HG03025 (cell line): ENCODE data around the gene ARHGAP42.
A peak's percentile ranks its signal among the peaks of the same experiment; 100 is the strongest.

Experiments
- ATAC-seq: cut with Tn5 transposase; IDR thresholded peaks from one replicate; pipeline ENCODE4 v1.9.1; 2021; ENCODE audit warnings: mild to moderate bottlenecking, moderate library complexity; ENCODE audit not compliant: unreplicated experiment, low FRiP score

The ARHGAP42 gene

DNA sequence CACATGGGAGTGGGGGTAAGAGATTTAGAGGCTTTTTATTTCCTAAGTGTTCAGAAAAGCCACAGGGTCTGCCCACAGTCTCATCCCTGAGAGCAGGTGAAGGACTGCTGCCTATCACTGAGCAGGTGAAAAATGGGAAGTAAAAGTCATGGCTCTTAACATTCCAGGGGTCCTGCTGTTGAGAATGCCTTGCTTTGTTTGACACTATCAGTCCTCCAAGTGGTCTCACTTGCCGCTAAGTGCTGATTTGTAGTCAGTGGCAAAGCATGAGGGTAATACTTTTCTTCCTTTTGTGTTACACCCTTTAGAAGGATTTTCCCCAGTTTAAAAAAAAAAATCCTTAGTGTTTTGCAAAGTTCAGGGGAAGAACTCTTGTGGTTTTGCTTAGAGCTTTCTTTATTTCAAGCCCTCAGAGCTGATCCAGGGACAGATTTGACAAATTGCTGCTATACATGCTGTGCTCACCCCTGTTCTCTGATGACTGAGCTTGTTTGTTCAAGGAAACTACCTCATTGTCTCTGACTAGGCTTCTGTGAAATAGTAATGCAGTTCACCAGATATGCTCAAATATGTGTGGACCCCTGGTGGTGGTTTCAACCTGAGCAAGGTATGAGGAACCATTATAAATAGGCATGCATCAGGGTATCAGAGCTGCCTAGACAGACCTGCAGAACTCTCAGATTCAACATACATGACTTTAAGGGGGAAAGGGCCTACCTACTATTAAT lies 141.0 kb downstream of the ARHGAP42 start:
- ATAC-seq: peak; percentile 86

DNA sequence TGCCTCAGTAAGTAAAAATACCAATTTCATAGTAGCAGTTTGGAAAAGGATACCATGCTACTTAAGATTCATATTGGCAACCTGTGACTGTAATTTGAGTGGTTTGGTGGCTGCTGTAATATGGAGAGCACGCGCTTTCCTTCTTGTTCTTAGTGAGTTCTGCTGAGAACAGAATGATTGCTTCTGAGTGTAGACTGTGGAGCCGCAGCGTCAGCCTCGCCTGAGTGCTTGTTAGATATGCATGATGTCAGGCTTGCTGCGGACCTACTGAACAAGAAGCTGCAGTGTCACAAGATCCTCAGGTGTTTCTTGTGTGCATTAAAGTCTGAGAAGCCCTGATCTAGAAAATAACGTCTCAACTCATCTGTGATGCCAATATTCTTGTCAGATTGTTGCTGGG lies 143.2 kb downstream of the ARHGAP42 start:
- ATAC-seq: no peak

DNA sequence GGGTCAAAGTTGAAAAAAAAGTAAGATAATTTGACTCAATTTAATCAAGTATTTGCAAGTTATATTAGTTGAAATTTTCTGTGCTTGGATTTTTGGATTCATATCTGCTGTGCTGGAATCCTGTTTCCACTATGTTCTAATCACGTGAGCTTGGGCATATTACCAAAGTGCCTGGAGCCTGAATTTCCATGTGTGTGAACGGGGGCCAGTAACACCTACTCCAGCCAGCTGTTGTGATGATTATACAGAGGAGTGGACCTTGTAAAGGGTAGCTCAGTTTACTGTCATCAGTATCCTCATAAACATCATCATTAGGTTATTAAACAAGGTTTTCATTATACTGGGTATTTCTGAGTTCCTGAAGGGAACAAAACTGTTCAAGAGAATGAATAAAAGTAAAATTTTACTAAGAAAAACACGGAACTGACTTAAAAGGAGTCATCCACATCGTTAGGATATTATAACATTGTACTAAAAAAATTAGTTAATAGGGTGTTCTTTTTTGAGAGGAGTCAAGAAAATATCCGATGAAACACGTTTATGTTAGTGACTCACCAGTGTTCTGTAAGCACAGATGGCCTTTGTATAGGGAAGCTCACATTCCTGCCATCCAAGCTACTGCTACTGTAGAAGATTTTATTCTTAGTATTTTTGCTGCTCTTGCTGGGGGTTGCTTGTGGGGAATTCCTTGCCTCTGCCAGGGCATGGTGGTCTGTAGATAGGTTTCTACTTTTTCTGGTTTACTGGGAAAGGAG lies 144.1 kb downstream of the ARHGAP42 start:
- ATAC-seq: no peak

DNA sequence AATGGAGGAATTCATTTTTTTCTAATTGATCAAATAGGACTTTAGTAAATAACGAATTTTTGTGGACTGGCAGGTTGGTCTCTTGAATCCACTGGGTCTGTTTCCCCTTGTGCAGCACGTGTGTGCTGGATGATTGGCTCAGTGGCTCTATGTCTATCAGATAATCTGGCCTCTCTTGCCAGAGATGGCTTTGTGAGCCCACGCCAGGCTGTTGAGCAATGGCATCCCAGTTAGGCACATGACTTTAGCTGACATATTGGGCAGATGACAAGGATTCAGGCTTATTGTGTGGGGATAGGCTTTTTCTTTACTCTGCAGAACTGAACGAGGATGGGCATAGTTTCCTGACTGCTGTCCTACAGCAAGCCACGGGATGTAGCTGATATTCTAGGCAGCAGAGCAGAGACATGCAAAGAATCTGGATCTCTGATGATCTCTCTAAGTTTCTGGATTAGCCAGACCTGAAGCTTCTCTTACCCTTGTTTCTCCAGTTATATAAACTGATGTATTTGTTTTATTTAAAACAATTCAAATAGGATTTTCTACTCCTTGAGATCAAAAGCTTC lies 144.9 kb downstream of the ARHGAP42 start:
- no peak for ATAC-seq

DNA sequence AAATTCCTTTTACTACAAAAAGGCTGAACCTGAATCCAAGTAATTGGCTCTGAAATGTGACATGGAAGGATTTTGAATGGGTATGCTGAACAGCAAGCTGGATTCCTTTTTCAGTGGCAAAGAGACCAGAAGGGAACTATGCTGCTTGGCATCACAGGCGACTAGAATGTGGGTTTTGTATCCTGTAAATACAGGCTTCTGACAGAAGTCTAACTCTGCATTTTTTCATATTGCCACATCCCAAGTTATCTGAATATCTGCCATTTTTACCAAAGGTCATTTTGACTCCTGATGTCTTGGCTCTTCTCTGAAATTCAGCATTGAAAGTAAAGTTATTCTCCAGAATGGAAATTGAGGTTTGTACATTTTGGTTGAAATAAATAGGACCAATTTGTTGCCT lies 145.7 kb downstream of the ARHGAP42 start:
- ATAC-seq: no peak

DNA sequence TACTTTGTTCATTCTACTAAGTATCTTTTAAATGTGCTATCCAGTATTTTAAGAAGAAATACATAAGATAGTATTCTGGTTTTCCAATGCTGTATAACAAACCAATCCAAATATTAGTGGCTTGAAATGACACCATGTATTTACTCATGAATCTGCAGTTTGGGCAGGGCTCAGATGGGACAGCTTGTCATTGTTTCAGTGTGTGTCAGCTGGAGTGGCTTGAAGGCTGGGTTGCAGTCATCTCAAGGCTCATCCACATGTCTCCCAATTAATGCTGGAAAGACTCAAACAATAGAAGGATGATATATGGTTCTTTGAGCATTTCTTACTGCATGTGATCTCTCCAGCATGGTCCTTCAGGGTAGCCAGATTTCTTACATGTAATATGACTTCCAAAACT lies 146.2 kb downstream of the ARHGAP42 start:
- ATAC-seq: no peak

DNA sequence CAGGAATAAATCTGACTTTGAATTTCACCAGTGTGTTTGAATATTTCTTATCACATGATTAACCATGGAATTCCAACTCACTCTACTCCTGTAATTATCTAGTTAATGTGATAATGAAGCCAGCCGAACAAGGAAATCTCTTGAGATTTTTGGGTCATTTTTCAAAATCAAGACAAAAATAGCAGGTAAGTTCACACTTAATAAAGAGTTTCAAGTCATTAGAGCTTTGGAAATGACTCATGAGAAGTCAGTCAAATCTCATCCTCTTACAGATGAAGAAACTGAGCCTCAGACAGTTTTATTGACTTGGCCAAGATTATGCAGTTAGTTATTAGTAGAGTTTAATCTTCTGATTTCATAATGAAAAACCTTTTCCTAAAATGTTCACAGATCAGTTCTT lies 148.8 kb downstream of the ARHGAP42 start:
- ATAC-seq: no peak

DNA sequence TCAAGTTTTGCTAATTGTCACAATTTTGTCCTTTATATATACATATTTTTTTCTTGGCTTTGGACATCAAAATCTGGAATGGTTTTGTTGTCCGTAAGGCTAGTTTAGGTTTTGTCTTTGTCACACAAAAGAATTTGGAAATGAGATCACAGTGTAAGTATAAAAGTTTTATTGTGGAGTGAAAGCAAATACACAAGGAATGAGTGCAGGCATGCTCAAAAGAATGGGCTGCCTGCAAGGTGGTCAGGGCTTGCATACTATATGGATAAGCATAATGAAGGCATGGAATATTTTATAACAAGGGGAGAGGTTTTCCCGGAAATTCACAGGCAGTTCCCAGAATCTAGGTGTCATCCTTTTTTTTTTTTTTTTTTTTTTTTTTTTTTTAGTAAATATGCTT lies 150.2 kb downstream of the ARHGAP42 start:
- ATAC-seq: no peak

DNA sequence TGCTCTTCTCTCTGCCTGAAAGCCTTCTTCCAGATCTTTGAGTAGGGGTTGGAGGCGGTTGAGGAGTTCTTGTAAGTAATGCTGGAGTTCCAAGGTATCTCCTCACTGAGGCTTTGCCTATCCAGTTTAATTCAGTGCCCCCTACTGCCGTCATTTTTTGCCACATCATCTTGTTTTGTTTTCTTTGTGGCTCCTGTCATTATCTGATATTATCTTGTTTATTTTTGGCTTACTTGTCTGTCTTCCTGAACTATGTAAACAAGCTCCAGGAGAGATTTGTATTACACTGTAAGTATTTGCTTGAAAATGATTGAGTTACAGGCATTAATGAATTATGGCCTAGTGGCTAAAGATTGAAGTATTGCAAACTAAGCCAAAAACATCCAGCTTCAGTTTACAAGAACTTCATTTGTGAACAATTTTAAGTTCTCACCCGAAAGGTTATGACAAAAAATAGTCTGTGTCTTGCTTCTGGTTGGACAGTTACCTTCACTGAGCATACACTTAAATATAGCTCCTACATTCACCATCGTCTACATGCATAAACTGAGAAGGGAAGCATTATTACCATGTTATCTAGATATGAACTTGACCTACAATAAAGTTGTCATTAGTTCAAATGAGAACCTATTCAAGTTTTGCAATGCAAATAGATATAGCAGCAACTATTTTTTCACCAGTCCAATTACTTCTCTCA lies 154.8 kb downstream of the ARHGAP42 start:
- no peak for ATAC-seq

DNA sequence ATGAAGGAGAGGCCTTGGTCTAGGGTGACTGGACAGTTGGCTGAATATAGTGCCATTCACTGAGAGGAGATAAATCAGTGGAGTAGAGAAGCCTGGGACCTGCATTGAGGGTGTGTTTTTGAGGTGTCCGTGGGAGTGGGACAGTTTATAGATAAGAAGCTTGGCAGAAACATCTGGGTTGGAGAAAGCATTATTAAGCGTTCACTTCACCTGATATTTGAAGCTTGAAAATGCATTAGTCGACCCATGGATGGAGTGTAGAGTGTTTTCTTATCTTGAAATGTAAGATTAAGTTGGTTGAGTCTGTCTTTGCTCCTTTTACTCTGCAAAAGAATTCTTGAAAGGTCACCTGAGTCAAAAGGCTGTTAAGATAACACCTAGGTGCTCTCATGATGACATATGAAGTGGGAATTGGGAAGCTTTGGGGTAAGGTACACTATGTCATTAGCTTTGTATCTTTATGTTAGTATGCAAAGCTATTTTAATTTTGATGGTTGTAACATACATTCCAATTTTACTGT lies 160.7 kb downstream of the ARHGAP42 start:
- ATAC-seq: no peak

DNA sequence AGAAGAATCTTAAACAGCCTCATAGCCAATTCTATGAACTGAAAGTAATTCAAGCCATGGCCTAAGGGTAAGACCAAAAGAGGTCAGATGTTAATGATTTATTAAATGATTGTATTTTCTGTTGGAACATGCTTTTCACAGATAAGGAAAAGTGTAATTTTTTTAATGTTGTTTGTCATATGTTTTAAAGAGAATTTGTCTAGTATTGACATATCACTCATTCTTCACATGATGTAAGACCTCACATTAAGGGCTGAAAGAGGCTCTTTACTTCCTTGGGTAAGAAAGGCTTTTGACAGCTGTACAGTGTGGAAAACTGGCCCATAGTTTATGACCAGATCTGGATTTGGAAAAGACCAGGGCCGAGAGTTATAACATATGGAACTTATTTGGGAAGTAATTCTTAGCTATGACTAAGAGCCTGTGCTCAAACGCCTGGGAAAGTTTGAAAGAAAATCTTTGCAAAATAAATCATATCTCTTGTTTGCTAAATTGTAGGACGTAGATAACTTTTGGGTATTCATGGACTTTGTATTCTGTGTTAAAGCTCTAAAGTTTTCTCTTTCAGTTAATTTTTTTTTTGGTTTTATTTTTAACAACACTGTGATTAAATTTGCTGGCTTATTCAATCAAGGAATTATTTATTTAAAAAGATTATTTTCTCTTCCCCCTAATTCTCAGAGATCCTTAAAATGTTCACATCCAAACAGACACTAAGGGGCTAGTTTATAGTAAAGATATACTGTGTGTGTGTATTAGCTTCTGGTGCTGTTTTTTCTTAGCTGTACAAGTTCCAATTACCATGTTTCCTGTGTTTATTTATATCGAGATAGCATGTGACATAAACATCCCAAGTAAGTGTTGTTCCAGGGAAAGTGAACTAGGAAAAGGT lies 162.2 kb downstream of the ARHGAP42 start:
- no peak for ATAC-seq

DNA sequence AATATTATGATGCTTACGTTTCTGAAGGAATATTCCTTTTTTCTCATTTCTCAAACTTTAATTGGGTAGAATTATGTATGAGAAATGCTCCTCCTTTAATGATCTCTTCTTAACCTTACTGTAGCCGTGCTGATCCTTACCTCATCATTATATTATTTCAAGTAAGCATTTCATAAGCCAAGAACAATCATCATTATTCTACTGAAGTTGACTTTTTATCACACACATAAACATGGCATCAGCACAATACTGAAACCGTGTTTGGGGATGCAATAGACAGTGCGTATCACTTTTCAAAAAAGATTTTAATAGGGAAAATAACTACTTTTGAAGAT lies 162.8 kb downstream of the ARHGAP42 start:
- no peak for ATAC-seq

DNA sequence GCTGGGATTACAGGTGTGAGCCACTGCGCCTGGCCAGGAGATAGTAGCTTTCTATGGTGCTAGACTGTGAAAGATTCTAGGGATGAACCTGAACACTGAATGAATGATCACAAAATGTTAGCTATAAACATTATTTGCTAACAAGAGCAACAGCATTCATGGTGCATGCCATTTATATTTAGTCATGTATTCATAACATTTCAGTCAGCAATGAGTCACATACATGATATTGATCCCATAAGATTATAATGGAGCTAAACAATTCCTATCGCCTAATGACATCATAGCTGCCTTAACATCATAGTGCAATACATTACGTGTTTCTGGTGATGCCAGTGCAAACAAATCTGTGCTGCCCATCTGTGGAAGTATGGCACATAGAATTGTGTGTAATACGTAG lies 164.1 kb downstream of the ARHGAP42 start:
- no peak for ATAC-seq

DNA sequence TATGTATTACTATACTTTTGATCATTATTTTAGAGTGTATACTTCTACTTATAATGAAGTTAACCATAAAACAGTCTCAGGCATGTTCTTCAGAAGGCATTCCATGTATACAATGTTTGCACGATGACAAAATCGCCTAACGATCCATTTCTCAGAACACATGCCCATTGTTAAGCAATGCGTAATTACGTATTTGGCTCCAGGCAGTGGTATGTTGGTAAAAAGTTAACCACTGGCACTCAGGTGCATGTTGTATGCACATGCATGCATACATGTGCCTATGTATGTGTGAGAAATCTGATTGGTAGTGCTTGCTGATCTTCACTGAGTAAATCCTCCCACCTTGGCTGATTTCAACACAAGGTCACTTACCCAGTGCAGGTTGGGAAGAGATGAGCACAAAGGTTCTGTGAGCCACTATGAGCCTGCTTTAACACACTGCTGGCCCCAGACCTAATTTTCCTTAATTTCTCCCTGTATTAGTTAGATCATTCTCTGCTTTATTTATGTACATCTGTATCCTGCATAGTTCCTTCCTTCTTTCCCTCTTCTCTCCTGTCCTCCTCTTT lies 164.6 kb downstream of the ARHGAP42 start:
- ATAC-seq: no peak

DNA sequence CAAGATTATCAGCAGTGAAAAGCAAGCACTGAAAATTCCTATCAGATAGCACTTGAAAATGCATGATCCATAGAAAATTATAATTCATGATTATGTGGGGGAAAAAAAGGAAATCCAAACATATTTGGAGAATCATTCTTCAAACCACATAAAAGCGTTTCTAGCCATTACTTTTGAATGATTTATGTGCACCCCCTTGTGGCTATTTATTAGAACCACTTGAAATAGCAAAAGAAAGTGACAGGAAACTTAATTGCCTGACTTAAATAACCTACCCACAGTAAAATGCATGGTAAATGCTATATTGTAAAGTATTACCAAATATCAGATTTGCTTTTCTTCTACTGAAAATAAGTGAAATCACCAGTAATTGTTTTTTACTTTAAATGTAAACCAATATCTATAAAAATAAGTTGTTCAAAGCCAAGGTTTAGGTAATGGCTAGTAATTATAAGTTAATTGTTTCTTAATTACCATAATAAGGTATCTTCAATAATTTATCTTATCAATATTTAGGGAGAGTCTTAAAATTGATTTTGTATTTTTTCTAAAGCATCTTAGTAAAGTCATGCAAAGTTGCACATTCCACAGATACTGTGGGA lies 168.5 kb downstream of the ARHGAP42 start:
- no peak for ATAC-seq

DNA sequence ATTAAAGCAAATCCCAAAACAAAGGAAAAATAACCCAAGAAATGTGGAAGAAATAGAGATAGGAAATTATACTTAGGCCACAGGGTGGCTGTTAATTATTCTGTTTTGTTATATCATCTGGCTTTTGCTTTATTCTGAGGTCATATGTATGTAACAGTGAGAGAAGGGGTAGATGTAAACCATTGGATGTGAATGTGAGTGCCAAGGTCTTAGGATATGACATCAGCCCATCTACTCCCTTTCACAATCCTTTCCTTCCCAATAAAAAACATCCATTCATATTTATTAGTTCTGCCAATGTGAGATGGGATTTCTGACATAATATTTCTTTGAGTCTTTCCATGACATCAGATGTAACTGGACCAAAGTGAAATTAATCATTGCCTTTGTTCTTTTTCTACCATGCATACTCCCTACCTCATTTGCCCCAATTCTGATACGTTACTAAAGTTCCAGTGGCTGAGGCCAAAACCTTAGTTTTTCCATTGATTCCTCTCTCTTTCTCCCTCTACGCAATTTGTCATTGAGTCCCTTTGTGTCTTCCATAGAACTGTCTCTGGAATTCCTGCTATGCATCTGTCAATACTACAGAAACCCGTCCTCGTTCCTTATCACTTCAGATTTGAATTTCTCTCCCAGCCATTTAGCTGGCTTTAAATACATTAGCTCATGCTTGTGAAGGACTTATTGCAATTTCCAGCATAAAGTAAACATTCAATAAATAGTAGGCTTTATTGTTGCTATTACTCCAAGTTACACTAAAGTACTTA lies 170.3 kb downstream of the ARHGAP42 start:
- no peak for ATAC-seq

DNA sequence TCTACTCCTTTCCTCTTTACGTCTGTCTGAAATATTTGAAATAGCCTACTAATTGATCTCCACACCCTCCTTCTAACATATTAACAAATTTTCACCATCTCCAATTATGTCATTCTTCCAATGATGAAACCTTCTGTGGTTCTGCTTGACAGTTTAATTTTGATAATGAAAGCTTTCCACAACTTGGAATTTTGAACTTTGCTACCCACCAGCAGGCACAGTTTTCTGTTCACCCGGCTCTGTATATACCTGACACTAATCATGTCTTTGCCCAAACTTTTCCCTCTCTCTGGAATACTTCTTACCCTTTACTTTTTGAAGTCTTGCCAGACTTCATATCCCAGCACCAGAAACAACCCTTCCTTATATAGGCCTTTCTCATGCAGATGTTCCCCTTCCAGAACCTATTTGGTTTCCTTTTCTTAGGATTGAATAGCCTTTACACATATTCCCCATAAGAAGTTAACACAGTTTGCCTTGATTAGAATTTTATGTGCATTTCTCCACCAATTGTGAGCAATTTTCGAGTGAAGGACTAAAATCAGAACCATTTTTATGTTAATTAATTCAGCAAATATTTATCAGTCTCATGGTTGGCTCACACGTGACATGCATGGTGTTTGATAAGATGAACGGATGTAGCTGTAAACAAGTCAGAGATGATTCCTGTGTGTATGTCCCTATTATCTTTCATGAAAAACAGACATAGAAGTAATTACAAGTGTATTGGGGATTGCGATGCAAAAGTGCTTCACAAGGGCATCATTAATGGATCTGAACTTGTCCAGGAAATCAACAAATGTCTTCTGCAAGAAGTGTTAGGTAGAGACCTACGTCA lies 173.4 kb downstream of the ARHGAP42 start:
- no peak for ATAC-seq

DNA sequence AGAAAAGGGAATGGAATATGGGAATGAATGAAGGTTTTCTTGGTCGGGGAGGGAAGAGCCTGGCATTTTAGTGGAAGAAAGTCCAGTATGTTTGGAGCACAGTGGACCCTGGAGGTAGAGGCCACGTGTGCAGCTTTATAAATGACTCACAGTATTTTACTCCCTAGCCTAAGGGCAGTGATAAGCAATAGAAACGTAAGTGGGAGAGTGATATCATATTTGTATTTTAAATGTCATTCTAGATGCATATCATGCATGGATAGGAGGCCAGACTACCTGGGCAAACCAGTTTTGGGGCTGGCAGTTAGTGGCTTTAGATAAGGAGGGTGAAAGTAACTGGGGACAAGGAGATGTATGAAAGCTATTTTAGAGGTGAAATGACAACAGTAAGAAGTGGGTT lies 174.1 kb downstream of the ARHGAP42 start:
- no peak for ATAC-seq
